ENCODE measurements around the gene MBNL1. TPM values are rescaled to one million over a fixed set of nuclear protein-coding genes. Genes with fewer than 3 reads are reported as not detected.

Gene MBNL1
- total RNA-seq, 6 experiments from 2014 or later: 200 to 291 (median 244) TPM

DNA sequence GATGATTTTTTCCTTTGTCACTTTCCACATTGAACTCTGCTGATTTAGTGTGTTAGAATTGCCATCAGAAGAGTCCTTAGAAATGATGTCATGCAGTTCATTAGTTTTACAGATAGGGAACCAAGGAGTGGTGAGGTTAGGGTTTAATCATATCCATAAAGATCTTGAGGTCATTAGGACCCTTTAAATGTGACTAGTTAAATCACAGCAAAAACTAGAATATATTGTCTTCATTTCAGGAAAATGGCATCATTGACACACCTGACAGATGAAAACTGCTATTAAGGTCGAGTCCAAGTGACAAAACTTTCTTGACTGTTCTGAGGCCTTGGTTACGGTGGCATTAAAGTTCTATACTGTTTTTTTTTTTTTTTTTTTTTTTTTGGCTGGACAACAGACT, 50.5 kb downstream of the MBNL1 start:
- DNase-seq: no peak
- Mint-ChIP-seq H3K27ac (peak overlapping the region; percentile 81), H3K36me3 (ENCODE audit: low read depth) (peaks cover 45% of the 10 kb centered on the region), H3K9me3 (no peaks in the 10 kb centered on the region), H3K4me1 (ENCODE audit: low read depth) (peaks cover 95% of the 10 kb centered on the region), H3K27me3 (ENCODE audit: insufficient read depth) (no peaks in the 10 kb centered on the region; the same call in 1 of the 2 replicates), H3K4me3 (peak overlapping the region; percentile 64)
- no peak for TF ChIP-seq CTCF (IDR thresholded peaks at IDR 0.05)

- peak overlapping the region; percentile 68 for H3K4me3 Mint-ChIP-seq
- peaks cover 93% of the 10 kb centered on the region for H3K4me1 Mint-ChIP-seq (ENCODE audit: low read depth)
- H3K9me3 Mint-ChIP-seq: no peaks in the 10 kb centered on the region
- no peak for TF ChIP-seq CTCF (IDR thresholded peaks at IDR 0.05)
- H3K27me3 Mint-ChIP-seq (ENCODE audit: insufficient read depth): no peaks in the 10 kb centered on the region; the same call in 1 of the 2 replicates
- DNase-seq: peak; percentile 70
- peak overlapping the region; percentile 84 for H3K27ac Mint-ChIP-seq
- H3K36me3 Mint-ChIP-seq (ENCODE audit: low read depth): peaks cover 44% of the 10 kb centered on the region
These were observed 51.3 kb downstream of the MBNL1 start for GRCh38 chr3:152319831-152320617.

DNA sequence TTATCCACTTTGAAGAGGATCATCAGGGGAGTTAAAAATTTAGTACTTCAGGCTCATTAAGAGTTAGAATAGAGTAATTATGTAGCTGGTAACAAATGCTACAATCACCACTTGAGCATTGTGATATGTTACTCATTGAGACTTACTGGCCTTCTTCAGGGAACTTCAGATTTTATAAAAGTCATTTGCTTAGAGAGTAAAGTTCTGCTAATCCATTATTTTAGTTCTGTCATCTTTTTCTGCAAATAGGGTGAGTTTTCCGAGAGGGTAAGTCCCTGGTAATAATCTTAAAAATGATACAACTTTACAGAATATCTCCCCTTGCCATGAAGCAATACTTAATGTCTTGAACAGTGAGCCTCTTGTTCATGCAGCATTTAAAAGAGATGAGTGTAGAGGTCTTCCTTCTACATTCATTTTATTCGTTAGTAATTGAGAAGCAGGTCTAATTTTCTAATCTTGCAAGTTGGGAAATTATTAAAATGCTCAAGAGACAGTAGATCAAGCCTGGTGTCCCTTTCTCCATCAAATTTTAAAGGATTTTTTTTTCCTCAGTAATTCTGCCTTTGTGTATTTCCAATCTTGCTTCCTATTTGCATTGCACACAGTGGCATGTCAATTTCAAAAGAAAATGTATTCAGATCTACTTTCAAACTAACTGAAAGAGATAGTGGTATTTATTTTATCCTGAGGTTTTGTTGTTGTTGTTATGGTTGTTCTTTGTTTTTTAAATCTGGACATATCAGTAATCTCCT, 52.6 kb downstream of the MBNL1 start:
- Mint-ChIP-seq H3K9me3 (peaks cover 6% of the 10 kb centered on the region; the same call in 1 of the 2 replicates), H3K36me3 (ENCODE audit: low read depth) (peaks cover 47% of the 10 kb centered on the region), H3K27ac (peak overlapping the region; percentile 69), H3K27me3 (ENCODE audit: insufficient read depth) (no peaks in the 10 kb centered on the region; the same call in 1 of the 2 replicates), H3K4me3 (peak overlapping the region; percentile 20), H3K4me1 (ENCODE audit: low read depth) (peaks cover 92% of the 10 kb centered on the region)
- TF ChIP-seq CTCF (IDR thresholded peaks at IDR 0.05): no peak
- DNase-seq: no peak

DNA sequence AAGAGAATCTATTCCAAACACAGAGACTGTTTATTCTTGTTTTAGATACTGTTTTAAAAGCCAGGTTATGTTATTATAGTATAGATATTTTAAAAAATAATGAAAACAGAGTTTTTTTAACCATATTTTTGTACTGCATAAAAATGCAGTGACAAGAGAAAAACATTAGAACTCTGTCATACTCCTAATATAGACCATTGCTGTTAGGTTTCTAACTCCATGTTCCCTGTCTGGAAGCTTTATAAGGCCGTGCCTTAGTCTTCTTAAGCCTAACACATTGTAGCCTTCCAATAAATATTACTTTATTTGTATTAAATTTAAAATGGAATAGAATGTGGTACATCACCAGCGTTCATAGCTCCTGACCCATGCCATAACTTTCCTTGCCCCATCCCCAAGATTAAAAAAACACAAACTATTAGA, 53.2 kb downstream of the MBNL1 start:
- peaks cover 6% of the 10 kb centered on the region; the same call in 1 of the 2 replicates for H3K9me3 Mint-ChIP-seq
- H3K27me3 Mint-ChIP-seq (ENCODE audit: insufficient read depth): no peaks in the 10 kb centered on the region; the same call in 1 of the 2 replicates

More for the DNA sequence above, 53.2 kb downstream of the MBNL1 start:
- DNase-seq: no peak
- Mint-ChIP-seq H3K27ac (peak overlapping the region; percentile 69), H3K4me1 (ENCODE audit: low read depth) (peaks cover 90% of the 10 kb centered on the region), H3K4me3 (no peak overlapping the region; the same call in 1 of the 2 replicates), H3K36me3 (ENCODE audit: low read depth) (peaks cover 49% of the 10 kb centered on the region)
- TF ChIP-seq CTCF (IDR thresholded peaks at IDR 0.05): no peak
